ENCODE results near the gene LUZP1.

Gene LUZP1

DNA sequence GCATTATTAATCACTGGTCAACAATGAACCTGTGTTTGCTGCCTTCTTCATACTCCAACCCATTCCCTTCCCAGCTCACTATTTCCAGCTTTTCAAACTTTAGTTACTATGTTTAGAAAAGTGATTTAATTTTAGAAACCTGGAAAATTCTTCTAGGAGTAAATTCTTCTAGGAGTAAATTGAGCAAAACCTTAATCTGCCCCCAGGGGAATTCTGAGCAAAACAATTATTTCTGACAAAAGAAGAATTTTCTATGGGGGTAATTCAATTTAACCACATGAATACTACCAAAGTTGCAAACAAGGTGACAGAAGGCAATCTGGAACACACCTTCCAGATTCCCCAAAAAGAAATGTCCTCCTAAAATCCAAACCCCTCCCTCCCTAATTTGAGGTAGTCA is 1.8 kb downstream of the LUZP1 start:
- DNase-seq (ENCODE audit: low read depth, low spot score) = no peak
- no peak overlapping the region; the same call in 1 of the 2 replicates for H3K4me3 ChIP-seq (ENCODE audit: low read length)

DNA sequence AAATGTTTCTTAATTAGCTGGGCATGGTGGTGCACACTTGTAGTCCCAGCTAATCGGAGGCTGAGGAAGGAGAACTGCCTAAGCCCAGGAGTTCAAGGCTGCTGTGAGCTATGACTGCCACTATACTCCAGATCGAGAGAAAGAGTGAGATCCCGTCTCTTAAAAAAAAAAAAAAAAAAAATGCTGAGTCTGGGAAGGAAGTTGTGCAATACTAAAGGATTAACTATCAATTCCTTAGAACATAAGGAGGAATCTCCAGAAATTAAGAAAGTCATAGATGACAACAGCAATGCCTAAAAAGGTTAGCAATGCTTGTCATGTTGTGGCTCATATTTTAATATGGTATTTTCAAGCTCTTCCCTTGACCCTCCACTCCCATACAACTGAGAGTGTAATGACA is 5.3 kb downstream of the LUZP1 start:
- no peak overlapping the region for H3K4me3 ChIP-seq (ENCODE audit: low read length)

DNA sequence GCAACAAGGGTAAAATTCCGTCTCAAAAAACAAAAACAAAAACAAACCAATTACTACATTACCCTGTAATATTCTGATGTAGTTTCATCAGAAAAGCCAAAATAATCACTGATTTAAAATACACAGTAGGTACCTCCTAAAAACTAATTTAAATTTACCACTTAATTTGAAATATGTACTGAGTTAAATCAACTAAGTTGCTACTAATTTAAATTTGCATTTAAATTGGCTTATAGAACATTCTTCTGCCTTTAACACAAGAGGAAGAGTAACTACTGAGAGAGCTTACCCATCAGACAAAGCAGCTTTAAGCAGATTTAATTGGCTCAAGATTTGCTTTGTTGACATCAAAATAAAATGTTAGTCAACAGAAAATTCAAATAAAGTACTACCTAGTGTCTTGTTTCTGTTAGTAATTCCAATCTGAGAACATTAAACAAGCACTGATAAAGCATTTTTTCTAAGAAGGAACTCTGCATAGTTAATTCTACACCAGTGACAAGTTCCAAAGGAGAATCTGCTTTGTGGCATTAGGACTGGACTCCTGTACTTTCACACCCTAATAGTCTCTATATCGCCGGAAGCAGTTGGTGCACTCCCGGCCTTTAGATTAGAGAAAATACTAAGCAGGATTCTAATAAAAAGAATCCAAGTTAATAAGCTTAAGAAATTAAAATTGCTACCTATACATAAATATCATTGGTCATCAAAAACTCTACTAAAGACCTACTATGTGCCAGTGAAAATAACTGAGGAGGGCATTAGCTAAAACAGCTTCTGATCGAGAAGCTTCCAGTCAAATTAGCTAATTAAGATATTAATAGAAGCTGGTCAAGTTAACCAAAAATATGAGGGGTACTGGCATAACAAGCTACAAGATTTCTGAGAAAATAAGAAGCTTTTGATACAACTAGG is 8.4 kb downstream of the LUZP1 start:
- H3K4me3 ChIP-seq (ENCODE audit: low read length) = no peak overlapping the region
- no peak for DNase-seq (ENCODE audit: low read depth, low spot score)

More for the DNA sequence above, 5.3 kb downstream of the LUZP1 start:
- no peak for DNase-seq (ENCODE audit: low read depth, low spot score)

DNA sequence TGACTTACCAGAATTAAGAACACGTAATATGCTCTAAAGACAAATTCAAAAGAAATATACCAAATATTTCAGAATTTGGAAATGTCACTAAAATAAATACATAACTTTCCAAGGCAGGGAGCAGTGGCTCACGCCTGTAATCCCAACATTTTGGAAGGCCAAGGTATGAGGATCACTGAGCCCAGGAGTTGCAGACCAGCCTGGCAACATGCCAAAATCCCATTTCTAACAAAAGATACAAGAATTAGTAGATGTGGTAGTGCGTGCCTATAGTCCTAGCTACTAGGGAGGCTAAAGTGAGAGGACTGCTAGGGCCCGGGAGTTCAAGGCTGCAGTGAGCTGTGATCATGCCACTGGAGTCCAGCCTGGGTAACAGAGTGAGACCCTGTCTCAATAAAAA is 11.7 kb downstream of the LUZP1 start:
- no peak overlapping the region for H3K4me3 ChIP-seq (ENCODE audit: low read length)
- DNase-seq (ENCODE audit: low read depth, low spot score) = no peak

DNA sequence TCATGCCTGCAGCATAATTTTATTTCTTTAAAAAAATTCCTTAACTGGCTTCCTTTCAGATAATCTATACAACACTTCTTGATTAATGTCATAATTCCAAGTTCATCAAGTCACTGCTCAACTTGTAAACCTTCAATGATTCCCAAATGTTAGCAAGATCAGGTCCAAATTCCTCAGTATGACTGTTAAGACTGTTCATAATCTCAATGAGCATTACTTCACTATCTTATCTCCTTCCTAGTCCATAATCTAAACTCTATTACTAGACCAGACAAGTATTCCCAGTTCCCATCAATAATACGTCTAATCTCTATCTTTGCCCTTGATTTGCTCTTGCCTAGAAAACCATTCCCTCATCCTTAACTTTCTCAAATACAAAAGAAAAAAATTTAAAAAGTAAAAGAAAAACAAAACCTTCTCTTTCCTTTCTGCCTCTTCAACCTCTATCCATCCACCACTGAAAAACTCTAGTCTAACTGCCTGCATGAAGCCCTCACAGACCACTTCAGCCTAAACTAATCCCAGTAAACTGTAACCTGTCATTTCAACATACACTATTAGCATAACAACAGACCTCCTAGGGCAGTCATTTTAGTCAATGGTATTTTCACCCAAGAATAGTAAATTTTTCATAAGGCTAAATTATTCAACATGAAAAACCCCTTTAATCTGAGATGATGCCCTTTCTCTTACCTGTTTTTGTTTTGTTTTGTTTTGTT is 15.5 kb downstream of the LUZP1 start:
- no peak overlapping the region for H3K4me3 ChIP-seq (ENCODE audit: low read length)
- no peak for DNase-seq (ENCODE audit: low read depth, low spot score)

DNA sequence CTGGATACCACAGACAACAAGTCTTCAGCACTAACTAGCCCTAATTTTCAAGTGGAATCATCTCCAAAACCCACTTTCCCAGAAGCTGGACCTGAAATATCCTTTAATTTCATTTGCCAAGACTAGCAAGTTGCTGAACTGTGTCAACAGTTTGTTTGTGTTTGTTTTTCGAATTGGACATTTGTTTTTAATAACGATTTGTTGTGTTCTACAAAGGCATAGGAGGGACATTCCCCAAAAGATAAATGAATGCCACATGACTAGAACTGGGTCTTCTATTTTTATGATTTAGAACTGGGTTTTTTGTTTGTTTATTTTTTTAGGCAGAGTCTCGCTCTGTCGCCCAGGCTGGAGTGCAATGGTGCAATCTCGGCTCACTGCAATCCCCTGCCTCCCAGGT is 17.9 kb downstream of the LUZP1 start:
- no peak overlapping the region for H3K4me3 ChIP-seq (ENCODE audit: low read length)
- no peak for DNase-seq (ENCODE audit: low read depth, low spot score)

DNA sequence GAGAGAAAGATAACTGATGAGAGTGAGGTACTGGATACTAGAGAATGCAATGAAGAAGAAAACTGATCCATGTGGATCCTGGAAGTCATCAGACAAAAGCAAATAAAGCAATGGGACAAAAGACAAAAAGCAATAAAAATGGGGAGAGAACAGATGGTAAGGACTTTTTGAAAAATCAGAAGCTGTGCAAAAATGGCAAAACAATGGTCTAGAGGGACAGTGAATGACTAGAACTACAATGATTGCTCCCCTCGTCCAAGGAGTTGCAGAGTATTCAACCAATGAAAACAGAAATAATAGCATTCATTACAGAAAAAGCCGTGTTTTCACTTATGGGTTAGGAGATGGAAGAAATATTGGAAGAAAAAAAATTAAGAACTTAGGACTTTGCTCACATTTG is 18.5 kb downstream of the LUZP1 start:
- no peak for DNase-seq (ENCODE audit: low read depth, low spot score)
- H3K4me3 ChIP-seq (ENCODE audit: low read length) = no peak overlapping the region

DNA sequence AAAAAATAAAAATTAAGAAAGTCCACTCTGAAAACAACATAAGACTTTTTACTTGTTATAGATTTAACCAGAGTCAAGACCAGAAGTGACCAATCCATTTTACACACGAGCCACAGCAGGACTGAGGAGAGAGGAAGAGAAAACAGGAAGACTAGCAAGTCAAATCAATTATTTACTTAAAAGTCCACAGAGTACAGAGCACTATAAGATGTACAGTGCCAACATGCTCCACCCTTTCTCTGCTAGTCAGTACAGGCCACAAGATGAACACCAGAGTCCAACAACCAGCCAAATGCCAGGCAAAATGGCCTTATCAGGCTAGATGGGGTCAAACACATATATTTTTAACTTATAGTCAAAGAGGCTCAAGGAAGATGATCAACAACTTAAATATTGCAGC is 19.5 kb downstream of the LUZP1 start:
- DNase-seq (ENCODE audit: low read depth, low spot score) = no peak
- H3K4me3 ChIP-seq (ENCODE audit: low read length) = no peak overlapping the region

DNA sequence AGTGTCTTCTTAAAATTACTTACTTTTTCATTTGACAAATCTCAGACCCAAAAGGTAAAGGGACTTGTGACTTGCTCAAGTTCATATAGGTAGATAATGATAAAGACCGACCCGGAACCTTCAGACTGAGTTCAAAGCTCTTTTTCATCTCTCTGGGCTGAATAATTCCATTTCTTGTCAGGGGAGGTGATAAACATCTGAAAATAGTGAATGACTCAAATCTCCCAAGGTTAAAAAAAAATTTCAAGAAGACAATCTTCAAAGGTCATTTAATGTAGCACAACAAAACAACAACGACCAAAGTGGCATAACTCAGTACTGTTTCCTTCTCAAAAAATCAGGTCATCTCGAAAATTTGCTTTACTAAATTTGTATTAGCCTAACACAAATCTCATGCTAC is 20.6 kb downstream of the LUZP1 start:
- no peak overlapping the region for H3K4me3 ChIP-seq (ENCODE audit: low read length)
- DNase-seq (ENCODE audit: low read depth, low spot score) = no peak

DNA sequence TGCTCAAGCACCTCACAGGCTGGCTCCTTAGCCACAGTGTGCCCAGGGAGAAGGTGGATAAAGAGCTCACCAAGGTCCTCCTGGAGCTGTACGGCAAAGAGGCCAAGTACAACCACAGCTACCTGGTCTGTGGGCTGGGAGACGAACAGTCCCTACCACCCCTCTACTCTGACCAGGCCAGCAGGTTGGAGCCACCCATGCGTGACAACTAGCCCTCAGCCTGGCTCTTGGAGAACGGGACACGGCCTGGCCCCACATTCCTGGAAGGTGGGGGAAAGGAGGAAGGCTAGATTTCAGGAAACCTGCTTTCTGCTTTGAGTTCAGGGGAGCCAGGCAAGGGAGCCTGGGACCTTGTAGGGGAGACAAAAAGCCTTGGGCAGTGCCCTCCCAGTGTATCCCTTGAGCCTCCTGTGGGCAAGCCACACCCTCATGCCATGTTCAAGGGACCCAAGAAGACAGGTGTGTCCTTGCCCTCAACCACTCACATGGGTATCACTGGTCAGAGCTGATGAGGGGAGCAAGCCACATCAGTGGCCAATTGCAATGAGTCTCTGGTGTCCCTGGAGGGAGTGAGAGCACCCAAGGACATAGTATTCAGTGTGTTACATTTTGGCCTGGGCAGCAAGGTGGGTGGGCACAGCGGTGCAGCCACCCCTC is 27.6 kb downstream of the LUZP1 start:
- no peak overlapping the region for H3K4me3 ChIP-seq (ENCODE audit: low read length)
- DNase-seq (ENCODE audit: low read depth, low spot score) = no peak

DNA sequence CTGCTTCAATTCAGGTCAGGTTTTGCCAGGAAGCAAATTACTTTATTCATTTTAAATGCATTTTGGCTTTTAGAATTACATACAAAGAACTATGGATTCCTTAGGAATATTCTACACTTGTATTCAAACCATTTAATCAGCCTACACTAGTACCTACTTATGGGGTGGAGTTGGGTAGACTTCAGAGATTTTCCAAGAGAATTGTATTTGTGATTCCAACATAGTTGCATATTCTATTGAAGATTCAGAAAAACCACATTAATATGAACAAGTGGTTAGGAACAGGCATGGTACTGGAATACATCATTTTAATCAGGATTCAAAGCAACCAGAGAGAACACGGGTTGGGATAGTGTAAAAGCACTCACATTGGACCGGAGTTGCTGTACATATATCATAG is 33.4 kb downstream of the LUZP1 start:
- DNase-seq (ENCODE audit: low read depth, low spot score) = no peak

DNA sequence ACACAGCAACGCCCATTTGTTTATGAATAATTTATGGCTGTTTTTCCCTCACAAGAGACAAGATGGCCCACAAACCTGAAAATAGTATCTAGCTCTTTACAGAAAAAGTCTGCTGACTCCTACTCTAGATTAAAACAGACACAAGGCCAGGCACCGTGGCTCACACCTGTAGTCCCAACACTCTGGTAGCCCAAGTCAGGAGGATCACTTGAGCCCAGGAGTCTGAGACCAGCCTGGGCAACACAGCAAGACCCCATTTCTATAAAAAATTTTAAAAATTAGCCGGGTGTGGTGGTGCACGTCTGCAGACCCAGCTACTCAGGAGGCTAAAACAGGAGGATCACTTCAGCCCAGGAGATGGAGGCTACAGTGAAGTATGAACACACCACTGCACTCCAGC is 34.6 kb downstream of the LUZP1 start:
- H3K4me3 ChIP-seq (ENCODE audit: low read length) = no peak overlapping the region
- DNase-seq (ENCODE audit: low read depth, low spot score) = no peak

More for the DNA sequence above, 33.4 kb downstream of the LUZP1 start:
- no peak overlapping the region for H3K4me3 ChIP-seq (ENCODE audit: low read length)

DNA sequence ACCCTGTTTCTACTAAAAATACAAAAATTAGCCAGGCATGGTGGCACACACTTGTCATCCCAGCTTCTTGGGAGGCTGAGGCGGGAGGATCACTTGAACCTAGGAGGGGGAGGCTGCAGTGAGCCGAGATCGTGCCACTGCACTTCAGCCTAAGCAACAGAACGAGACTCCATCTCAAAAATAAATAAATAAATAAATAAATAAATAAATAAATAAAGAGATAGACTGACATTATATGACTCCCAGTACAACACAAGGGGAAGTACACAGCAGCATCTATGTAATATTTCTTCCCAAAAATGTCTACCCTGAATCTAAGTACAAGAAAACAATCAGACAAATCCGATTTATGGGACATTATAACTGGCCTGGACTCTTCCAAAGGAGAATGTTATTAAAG is 35.1 kb downstream of the LUZP1 start:
- H3K4me3 ChIP-seq (ENCODE audit: low read length) = no peak overlapping the region
- no peak for DNase-seq (ENCODE audit: low read depth, low spot score)

DNA sequence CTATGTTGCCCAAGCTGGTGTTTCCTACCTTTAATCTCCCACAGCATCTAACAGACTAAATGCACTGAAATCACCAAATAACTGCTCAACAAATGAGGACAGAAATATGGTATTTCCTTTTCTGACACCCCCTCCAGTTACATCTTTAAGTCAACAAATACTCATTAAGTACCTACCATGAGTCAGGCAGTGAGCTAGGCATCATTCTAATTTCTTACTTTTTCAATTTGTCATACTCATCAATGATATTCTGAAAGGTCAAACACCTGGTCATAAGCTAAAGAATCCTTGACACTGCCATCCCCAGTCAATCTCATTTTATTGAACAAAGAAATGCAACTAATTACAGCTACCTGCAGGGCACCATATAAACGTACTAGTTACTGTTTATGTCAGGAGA is 36.6 kb downstream of the LUZP1 start:
- no peak for DNase-seq (ENCODE audit: low read depth, low spot score)
- no peak overlapping the region for H3K4me3 ChIP-seq (ENCODE audit: low read length)

DNA sequence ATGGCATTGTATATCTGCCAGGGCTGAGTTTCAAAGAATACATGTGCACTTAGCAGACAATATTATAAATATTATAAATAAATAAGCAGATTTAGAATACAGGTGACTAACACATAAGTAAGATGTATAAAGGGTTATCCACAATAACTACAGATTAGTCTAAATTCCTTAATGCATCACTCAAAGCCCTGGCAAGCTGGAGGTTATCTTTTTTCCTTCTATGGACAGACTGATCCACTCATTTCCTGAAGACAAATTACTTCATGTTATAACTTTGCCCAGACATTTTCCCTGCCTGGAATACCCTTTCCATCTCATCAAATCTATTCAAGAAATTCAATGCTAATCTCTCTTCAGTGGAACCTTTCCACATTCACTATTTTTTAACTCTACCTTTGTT is 38.8 kb downstream of the LUZP1 start:
- H3K4me3 ChIP-seq (ENCODE audit: low read length) = no peak overlapping the region
- DNase-seq (ENCODE audit: low read depth, low spot score) = no peak

DNA sequence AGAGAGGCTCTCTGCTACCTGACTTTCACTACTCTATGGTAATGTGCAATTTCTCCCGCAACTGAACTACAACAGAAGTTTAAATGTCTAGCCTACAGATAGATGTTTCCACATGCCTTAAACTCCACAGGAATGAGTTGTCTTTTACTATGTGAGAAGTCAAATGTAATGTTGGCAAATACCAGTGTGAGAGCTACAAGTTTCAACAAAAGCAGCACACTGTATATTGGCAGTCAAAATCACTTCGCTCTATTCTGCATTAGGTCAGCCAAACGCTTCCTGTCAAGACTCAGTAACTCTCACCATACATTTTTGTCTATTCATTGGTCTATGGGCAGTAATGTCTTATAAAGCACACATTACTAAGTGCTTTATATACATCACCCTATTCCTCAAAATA is 41.9 kb downstream of the LUZP1 start:
- no peak overlapping the region for H3K4me3 ChIP-seq (ENCODE audit: low read length)

DNA sequence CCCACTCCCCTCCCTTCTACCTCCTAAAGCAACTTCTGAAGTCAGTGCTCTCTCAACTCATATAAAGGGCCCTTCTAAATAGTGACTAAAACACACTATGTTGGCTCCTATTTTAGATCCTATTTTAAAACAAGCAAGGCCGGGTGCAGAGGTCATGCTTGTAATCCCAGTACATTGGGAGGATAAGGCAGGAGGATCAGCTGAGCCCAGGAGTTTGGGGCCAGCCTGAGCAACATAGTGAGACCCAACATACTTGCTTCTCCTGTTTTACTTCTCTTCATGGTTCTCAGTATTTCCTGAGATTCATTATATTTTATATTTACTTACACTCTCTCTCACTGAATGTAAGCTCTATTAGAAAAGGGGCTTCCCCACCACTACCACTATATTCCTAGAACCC is 42.5 kb downstream of the LUZP1 start:
- H3K4me3 ChIP-seq (ENCODE audit: low read length) = no peak overlapping the region
- no peak for DNase-seq (ENCODE audit: low read depth, low spot score)

More for the DNA sequence above, 41.9 kb downstream of the LUZP1 start:
- DNase-seq (ENCODE audit: low read depth, low spot score) = no peak

DNA sequence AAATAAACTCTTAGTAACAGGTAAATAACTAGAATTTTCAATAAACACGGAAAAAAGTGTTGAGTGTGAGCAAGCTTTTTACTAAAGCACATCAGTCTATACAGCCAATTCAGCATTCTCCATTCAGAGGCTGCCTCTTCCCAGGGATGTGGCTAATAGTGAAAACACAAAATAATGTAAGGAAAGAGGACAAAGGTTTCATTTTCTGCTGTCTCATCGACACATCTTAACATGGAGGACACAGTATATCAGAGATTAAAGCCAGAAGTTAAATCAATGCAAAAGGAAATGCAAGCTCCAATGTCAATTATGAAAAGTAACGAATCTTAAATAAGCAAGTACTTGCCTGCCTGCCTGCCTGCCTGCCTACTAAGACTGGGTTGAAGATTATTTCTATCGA is 43.2 kb downstream of the LUZP1 start:
- H3K4me3 ChIP-seq (ENCODE audit: low read length) = no peak overlapping the region
- DNase-seq (ENCODE audit: low read depth, low spot score) = no peak

DNA sequence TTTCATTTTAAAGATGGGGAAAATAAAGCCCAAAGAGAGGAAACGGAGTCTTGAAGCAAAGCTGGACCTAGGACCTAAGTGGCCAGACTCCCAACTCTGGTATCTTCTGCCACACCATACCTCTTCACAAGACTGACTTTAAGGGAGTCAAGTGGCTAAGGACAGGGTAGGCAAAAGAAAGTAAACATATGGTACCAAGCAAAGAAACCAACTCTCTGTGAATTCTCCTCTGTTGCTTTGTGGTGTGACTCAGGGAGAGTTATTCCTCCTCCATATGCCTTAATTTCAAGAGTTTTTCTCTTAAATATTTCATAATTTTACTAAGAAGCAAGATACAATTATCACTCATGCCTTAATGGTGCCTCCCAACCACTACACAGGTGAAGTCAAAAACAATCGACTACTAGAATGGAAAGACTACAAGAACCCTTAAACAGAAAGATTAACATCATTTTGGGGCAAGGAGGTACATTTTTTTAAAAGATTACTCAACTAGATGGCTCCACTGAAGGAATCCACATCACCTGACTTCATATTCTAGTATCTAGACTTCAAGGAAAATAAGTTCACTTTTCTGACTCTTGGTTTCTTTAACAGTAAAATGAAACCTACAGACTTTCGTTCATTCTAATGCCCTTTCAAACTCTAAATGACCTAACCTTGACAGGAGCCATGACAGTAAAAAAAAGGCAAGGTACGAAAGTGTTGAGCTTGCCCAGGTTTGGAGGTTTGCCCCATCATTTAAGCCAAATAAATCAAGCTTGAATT is 44.2 kb downstream of the LUZP1 start:
- no peak overlapping the region for H3K4me3 ChIP-seq (ENCODE audit: low read length)
- no peak for DNase-seq (ENCODE audit: low read depth, low spot score)
